Adrenal gland (tissue), 12 donors: ENCODE data around the gene OR5T1. TPM values are rescaled to one million over a fixed set of nuclear protein-coding genes. Genes with fewer than 3 reads are reported as not detected.

Source experiments
- DNase-seq, 7 donors: peaks; one replicate each; pipeline ENCODE4 v3.0.0-alpha.2; 2019 to 2020
- H3K27ac ChIP-seq, 5 donors: fragments of 200-600 bp; sonication (generic) in 4 of 5; 1 replicate in 3 of 5; 2 replicates in 2 of 5; pipeline versions ENCODE4 v1.5.1 to v1.8.0; 2016 to 2020; ENCODE audit warnings: mild to moderate bottlenecking in 1 of 5
- H3K27me3 ChIP-seq: fragments of 200-600 bp; 2 replicates; pipeline ENCODE4 v1.8.0; 2021
- H3K36me3 ChIP-seq, 2 donors: fragments of 200-600 bp; replicated peaks in 1 of 2; 1 replicate in 1 of 2; 2 replicates in 1 of 2; pipeline versions ENCODE4 v1.5.1 to v1.8.0; 2018 to 2022
- H3K4me1 ChIP-seq, 2 donors: fragments of 200-600 bp; replicated peaks in 1 of 2; 1 replicate in 1 of 2; 2 replicates in 1 of 2; pipeline versions ENCODE4 v1.5.1 to v1.8.0; 2018 to 2021
- H3K4me3 ChIP-seq, 4 donors: fragments of 200-600 bp; sonication (generic) in 3 of 4; one replicate each; pipeline ENCODE4 v1.5.1; 2016 to 2018
- H3K9me3 ChIP-seq, 3 donors: fragments of 200-600 bp; sonication (generic) in 1 of 3; replicated peaks in 1 of 3; 1 replicate in 2 of 3; 2 replicates in 1 of 3; pipeline versions ENCODE4 v1.5.1 to v1.8.0; 2016 to 2021
- CTCF ChIP-seq, 6 experiments: fragments of 450-650 bp in 4 of 6; fragments of 200-600 bp in 2 of 6; sonication (generic) in 1 of 6; IDR thresholded peaks; 1 replicate in 5 of 6; 2 replicates in 1 of 6; pipeline versions ENCODE4 v1.5.1 to v1.8.0; 2016 to 2021; ENCODE audit warnings: antibody characterized with exemption in 6 of 6, mild to moderate bottlenecking in 2 of 6, moderate library complexity in 1 of 6
- POLR2A ChIP-seq, 2 donors: fragments of 450-650 bp; IDR thresholded peaks; one replicate each; pipeline ENCODE4 v1.6.1; 2017; ENCODE audit warnings: antibody characterized with exemption in 2 of 2, mild to moderate bottlenecking in 2 of 2, moderate library complexity in 1 of 2
- WGBS, 4 donors: extraction: QIAGEN DNeasy Blood & Tissue Kit in 2 of 4; methylation state at CpG; one replicate each; pipeline versions ENCODE4 v1.1.5 to v1.1.7; 2013 to 2017; 5-methylcytosine and 5-hydroxymethylcytosine counted together
- intact Hi-C, 2 donors: fragments of 100-400 bp; cut with DNase I; formaldehyde crosslinking; loops; one replicate each; pipeline versions ENCODE4 v1.14.1 to v1.15.0; 2022 to 2023
- polyA plus RNA-seq, 3 donors: library from polyadenylated mRNA; stranded (reverse); fragments of 200-250 nt in 2 of 3; fragments of 350-450 nt in 1 of 3; fragmentation: Illumina TruSeq in 1 of 3; extraction: RNeasy Lipid Tissue Mini Kit (QIAGEN cat#74804) in 1 of 3; gene quantifications; one replicate each; pipeline ENCODE4 v1.2.3, GENCODE V29; 2013 to 2014
- total RNA-seq, 9 donors: library from RNA; depleted of rRNA in 4 of 9; stranded (reverse); fragments of >200 nt in 4 of 9; fragments of 120-200 nt in 1 of 9; fragmentation: NEBNext Ultra II Directional in 1 of 9; extraction: Animal tissue kit (Norgen Biotek cat#: 25700) in 1 of 9; gene quantifications; one replicate each; pipeline versions ENCODE4 v1.1.0 to v1.2.4, GENCODE V29; 2013 to 2023
- donor health status: healthy with polysubstance abuse.
- donor health status: Bipolar disorder and iron deficiency.
- donor health status: DM: yes; HTN: yes; CAD: no.
- donor health status: DM: no; HTN: no; CAD: no.
- donor health status: DM: no; HTN: no; CAD: no.
- donor health status: DM: yes; HTN: yes; CAD: no.

Gene OR5T1
- total and polyA plus RNA-seq, 12 donors = not detected

GRCh38 chr11:56292154-56292553, 18.2 kb downstream of the OR5T1 start, which contains the start of gene OR8H1:
Gene OR8H1 (minus strand): TSS chr11:56292254. CDS start chr11:56291062, 1,192 bp downstream.
- no peak for TF ChIP-seq POLR2A (IDR thresholded peaks at IDR 0.05)
- TF ChIP-seq CTCF (IDR thresholded peaks at IDR 0.05) = no peak
- Histone ChIP-seq H3K36me3 (no peaks in the 10 kb centered on the region), H3K9me3 (no peaks in the 10 kb centered on the region), H3K27me3 (no peaks in the 10 kb centered on the region), H3K4me3 (no peak within 1 kb of the TSS), H3K27ac (no peak within 1 kb of the TSS), H3K4me1 (no peaks in the 10 kb centered on the region)
- DNase-seq = no peak
- intact Hi-C loops = no loop called here
- 57 to 64% (median 63%) methylated on average over 2 of the region's 2 CpGs for WGBS, 4 donors

GRCh38 chr11:56296898-56297297, 22.9 kb downstream of the OR5T1 start:
- no peak for TF ChIP-seq POLR2A (IDR thresholded peaks at IDR 0.05)
- TF ChIP-seq CTCF (IDR thresholded peaks at IDR 0.05) = no peak
- Histone ChIP-seq H3K27ac (no peak overlapping the region), H3K4me1 (no peaks in the 10 kb centered on the region), H3K36me3 (no peaks in the 10 kb centered on the region), H3K27me3 (no peaks in the 10 kb centered on the region), H3K4me3 (no peak overlapping the region), H3K9me3 (no peaks in the 10 kb centered on the region)
- WGBS, 4 donors = 70 to 89% (median 73%) methylated on average over 4 of the region's 4 CpGs
- no peak for DNase-seq
- intact Hi-C loops = no loop called here

GRCh38 chr11:56307836-56308235, 33.9 kb downstream of the OR5T1 start:
- intact Hi-C loops = no loop called here
- Histone ChIP-seq H3K9me3 (no peaks in the 10 kb centered on the region), H3K27ac (no peak overlapping the region), H3K4me1 (no peaks in the 10 kb centered on the region), H3K36me3 (no peaks in the 10 kb centered on the region), H3K27me3 (no peaks in the 10 kb centered on the region), H3K4me3 (no peak overlapping the region)
- no peak for DNase-seq
- 71 to 86% (median 82%) methylated on average over 1 to 3 of the region's 3 CpGs for WGBS, 4 donors
- TF ChIP-seq CTCF (IDR thresholded peaks at IDR 0.05) = no peak
- no peak for TF ChIP-seq POLR2A (IDR thresholded peaks at IDR 0.05)

- Histone ChIP-seq H3K4me3 (no peak within 1 kb of the TSS), H3K4me1 (no peaks in the 10 kb centered on the region), H3K9me3 (no peaks in the 10 kb centered on the region), H3K27me3 (no peaks in the 10 kb centered on the region), H3K27ac (no peak within 1 kb of the TSS), H3K36me3 (no peaks in the 10 kb centered on the region)
- intact Hi-C loops = no loop called here
- no peak for DNase-seq
- TF ChIP-seq POLR2A (IDR thresholded peaks at IDR 0.05) (no peak), CTCF (IDR thresholded peaks at IDR 0.05) (no peak)
Measured at GRCh38 chr11:56314844-56315243, 40.9 kb downstream of the OR5T1 start, which contains the start of gene OR8K3. Gene OR8K3 (plus strand): TSS chr11:56315144. CDS start chr11:56318307, 3,163 bp downstream.

Other genes with a start within 250 kb of the OR5T1 start
- gene OR5AS1, start 246.5 kb upstream of the OR5T1 start, total RNA-seq = not detected
- not detected for gene OR5AS1, start 246.5 kb upstream of the OR5T1 start, polyA plus RNA-seq
- gene OR8I2, start 180.8 kb upstream of the OR5T1 start, total RNA-seq = not detected
- not detected for gene OR8I2, start 180.8 kb upstream of the OR5T1 start, polyA plus RNA-seq
- not detected for gene OR8H2, start 170.5 kb upstream of the OR5T1 start, total RNA-seq
- not detected for gene OR8H2, start 170.5 kb upstream of the OR5T1 start, polyA plus RNA-seq
- gene OR8H3, start 151.8 kb upstream of the OR5T1 start, total RNA-seq = not detected
- gene OR8H3, start 151.8 kb upstream of the OR5T1 start, polyA plus RNA-seq = not detected
- gene OR8J3, start 134.0 kb upstream of the OR5T1 start, total RNA-seq = not detected
- gene OR8J3, start 134.0 kb upstream of the OR5T1 start, polyA plus RNA-seq = not detected
- gene OR8K5, start 113.8 kb upstream of the OR5T1 start, total RNA-seq = not detected
- not detected for gene OR8K5, start 113.8 kb upstream of the OR5T1 start, polyA plus RNA-seq
- not detected for gene OR5J2, start 97.5 kb upstream of the OR5T1 start, total RNA-seq
- gene OR5J2, start 97.5 kb upstream of the OR5T1 start, polyA plus RNA-seq = not detected
- gene OR5T2, start 39.9 kb upstream of the OR5T1 start, total RNA-seq = not detected
- gene OR5T2, start 39.9 kb upstream of the OR5T1 start, polyA plus RNA-seq = not detected
- not detected for gene OR5T3, start 21.9 kb upstream of the OR5T1 start, total RNA-seq
- not detected for gene OR5T3, start 21.9 kb upstream of the OR5T1 start, polyA plus RNA-seq
- not detected for gene OR8H1, start 18.1 kb downstream of the OR5T1 start, total RNA-seq
- gene OR8H1, start 18.1 kb downstream of the OR5T1 start, polyA plus RNA-seq = not detected
- gene OR8K3, start 41.0 kb downstream of the OR5T1 start, total RNA-seq = not detected
- not detected for gene OR8K3, start 41.0 kb downstream of the OR5T1 start, polyA plus RNA-seq
- gene OR8K1, start 71.9 kb downstream of the OR5T1 start, total RNA-seq = not detected
- not detected for gene OR8K1, start 71.9 kb downstream of the OR5T1 start, polyA plus RNA-seq
- gene OR8J1, start 80.1 kb downstream of the OR5T1 start, total RNA-seq = not detected
- gene OR8J1, start 80.1 kb downstream of the OR5T1 start, polyA plus RNA-seq = not detected
- not detected for gene OR8U1, start 101.5 kb downstream of the OR5T1 start, total RNA-seq
- gene OR8U1, start 101.5 kb downstream of the OR5T1 start, polyA plus RNA-seq = not detected
- gene OR5AL1, start 138.5 kb downstream of the OR5T1 start, total RNA-seq = not detected
- not detected for gene OR5AL1, start 138.5 kb downstream of the OR5T1 start, polyA plus RNA-seq
- not detected for gene OR5M3, start 199.2 kb downstream of the OR5T1 start, total RNA-seq
- gene OR5M3, start 199.2 kb downstream of the OR5T1 start, polyA plus RNA-seq = not detected
- not detected for gene OR5M8, start 217.2 kb downstream of the OR5T1 start, total RNA-seq
- gene OR5M8, start 217.2 kb downstream of the OR5T1 start, polyA plus RNA-seq = not detected